Breast epithelium (tissue), 3 donors: Measurements from ENCODE around the gene TMEM201.

ENCODE experiments used
- POLR2A ChIP-seq: fragments of 450-650 bp; IDR thresholded peaks from one replicate; pipeline ENCODE4 v1.6.1; 2016; ENCODE audit warnings: antibody characterized with exemption, mild to moderate bottlenecking, moderate library complexity
- TF ChIP-seq, protein P1 (sequence below), 3 donors: fragments of 450-650 bp; IDR thresholded peaks; one replicate each; pipeline ENCODE4 v1.5.1; 2016 to 2017; ENCODE audit warnings: antibody characterized with exemption in 3 of 3, mild to moderate bottlenecking in 3 of 3, moderate library complexity in 3 of 3

DNA sequence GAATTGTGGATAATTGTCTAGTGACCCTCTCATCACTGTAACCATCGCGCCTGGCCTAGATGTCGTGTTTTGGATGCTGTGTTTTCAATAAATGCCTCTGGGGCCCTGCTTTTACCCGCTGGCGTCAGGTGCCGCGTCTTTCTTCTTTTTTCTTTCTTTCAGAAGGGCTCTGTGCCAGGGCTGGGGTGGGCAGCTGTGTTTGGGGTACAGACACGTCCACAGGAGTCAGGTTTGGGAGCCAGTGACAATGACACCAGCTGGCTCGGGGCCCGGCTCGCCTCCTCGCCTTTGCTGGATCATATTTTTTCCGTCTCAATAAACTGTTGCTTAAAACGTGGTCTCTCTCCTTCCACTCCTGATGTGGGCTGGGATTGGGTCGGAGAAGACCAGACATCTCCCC lies 16.1 kb downstream of the TMEM201 start:
- TF ChIP-seq, protein P1, sequence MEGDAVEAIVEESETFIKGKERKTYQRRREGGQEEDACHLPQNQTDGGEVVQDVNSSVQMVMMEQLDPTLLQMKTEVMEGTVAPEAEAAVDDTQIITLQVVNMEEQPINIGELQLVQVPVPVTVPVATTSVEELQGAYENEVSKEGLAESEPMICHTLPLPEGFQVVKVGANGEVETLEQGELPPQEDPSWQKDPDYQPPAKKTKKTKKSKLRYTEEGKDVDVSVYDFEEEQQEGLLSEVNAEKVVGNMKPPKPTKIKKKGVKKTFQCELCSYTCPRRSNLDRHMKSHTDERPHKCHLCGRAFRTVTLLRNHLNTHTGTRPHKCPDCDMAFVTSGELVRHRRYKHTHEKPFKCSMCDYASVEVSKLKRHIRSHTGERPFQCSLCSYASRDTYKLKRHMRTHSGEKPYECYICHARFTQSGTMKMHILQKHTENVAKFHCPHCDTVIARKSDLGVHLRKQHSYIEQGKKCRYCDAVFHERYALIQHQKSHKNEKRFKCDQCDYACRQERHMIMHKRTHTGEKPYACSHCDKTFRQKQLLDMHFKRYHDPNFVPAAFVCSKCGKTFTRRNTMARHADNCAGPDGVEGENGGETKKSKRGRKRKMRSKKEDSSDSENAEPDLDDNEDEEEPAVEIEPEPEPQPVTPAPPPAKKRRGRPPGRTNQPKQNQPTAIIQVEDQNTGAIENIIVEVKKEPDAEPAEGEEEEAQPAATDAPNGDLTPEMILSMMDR (IDR thresholded peaks at IDR 0.05) = no peak
- TF ChIP-seq POLR2A = no peak
